DMS153 (cell line): ENCODE data around the gene NCAPG.
"Not testable (repeated sequence)": the region's sequence is repeated elsewhere in the genome, so short reads cannot be mapped to it uniquely, and the experiment has no call there.

ENCODE experiments used
- DNase-seq: peaks from one replicate; lab custom pipeline; 2025; lab: John Stamatoyannopoulos, UW

The NCAPG gene

GRCh38 chr4:17788956-17789355 lies 21.8 kb upstream of the NCAPG start:
- DNase-seq = no peak

- DNase-seq = no peak
Measured at GRCh38 chr4:17794730-17795129, 16.0 kb upstream of the NCAPG start.

DNA sequence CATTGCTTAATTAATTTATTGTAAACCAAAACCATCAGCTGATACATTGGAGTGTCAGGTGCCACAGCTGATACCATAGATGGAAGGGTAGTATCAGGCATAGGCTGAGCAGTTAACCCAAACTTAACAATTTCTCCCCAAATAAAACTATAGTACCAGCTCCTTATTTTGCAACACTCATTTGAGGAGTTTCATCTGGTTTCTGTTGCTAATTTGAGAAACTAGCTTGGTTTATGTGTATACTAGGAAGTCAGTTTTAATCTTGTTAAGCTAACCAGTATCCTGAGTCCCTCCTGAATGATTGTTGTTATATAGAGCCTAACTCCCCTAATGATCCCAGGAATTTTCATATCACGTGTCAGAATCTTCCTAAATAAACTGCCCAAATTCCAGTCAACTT lies 13.0 kb upstream of the NCAPG start:
- no peak for DNase-seq

DNA sequence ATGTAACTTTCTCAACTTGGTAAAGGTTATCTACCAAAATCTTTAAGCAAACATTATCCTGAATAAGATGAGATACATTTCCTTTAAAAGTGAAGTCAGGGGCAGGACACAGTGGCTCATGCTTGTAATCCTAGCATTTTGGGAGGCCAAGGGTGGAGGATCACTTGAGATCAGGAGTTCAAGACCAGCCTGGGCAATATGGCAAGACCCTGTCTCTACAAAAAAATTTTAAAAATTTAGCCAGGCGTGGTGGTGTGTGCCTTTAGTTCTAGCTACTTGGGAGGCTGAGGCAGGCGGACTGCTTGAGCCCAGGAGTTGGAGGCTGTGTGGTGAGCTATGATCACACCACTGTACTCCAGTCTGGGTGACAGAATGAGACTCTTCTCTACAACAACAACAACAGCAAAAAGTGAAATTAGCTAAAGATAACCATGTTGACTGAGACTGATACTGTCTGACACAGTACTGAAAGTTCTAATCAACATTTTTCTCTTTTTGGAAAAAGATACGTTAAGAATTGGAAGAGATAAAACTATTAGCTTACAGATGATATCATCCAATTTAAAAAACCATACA lies 5.1 kb upstream of the NCAPG start:
- DNase-seq = no peak

GRCh38 chr4:17807446-17807845 lies 3.3 kb upstream of the NCAPG start:
- no peak for DNase-seq

DNA sequence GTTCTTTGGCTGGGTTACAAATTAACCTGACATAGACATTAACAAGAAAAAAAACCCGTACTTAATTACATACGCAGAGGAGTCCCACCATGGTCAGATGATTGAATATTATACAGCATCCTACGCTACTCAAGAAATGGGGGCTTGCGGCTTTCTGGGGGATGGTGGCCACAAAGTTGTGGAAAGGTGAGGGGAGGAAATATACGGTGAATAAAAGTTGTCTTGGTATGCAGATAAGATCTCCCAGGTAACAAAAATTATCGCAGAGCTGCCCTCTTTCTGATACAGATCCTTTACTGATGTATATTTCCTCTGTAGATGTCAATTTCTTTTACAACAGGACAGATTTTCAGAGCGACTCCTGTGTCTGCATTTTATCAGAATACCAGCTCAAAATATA lies 1.1 kb upstream of the NCAPG start:
- no peak for DNase-seq

DNA sequence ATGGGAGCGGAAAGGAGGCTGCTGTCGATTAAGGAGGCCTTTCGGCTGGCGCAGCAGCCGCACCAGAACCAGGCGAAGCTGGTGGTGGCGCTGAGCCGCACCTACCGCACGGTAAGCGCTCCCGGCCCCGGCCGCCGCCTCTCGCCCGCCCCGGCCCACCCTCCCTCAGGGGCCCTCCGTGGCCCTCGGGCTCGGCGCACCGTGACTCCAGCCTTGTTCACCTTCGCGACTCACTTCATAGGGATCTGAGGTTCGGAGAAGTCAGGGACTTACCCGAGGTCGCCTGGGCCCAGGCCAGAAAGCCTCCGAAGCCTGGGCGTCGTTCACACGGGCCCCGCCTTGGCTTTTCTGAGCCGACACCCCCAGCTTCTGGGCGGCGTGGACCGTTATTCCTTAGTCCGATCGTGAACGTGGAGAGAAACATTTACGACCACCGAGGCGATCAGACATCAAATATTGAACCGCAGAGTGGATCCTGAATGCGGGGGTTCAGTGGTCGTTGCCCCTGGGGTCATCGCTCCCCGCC lies 362 bp downstream of the NCAPG start:
- DNase-seq = no peak

DNA sequence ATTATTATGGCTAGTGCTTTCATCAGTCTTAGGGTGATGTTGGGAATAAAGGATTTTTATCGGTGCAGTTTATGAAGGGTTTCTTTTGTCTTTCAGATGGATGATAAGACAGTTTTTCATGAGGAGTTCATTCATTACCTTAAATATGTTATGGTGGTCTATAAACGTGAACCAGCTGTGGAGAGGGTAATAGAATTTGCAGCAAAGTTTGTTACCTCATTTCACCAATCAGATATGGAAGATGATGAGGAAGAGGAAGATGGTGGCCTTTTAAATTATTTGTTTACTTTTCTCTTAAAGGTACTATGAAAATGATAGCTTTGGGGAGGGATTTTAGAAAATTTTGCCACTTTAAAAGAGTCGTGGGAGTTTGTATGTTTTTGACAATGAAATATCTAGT lies 1.3 kb downstream of the NCAPG start:
- DNase-seq = no peak

GRCh38 chr4:17812801-17813200 lies 2.0 kb downstream of the NCAPG start:
- DNase-seq = no peak

DNA sequence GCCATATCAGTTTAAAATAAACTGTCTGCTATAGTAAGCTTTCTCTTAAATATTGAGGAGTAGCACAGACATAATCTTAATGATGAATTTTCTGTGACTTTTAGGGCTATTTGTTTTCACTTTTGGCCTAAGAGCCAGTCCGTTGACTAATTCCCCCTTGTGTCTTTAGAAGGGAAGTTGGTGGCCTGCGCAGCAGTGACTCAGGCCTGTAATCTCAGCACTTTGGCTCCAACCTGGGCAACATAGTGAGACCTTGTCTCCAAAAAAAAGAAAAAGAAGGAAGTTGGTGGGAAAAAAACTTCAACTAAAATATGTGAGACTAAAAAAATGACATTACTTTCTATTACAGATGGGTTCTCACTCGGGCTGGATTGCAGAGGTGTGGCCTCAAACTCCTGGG lies 3.4 kb downstream of the NCAPG start:
- DNase-seq = no peak

DNA sequence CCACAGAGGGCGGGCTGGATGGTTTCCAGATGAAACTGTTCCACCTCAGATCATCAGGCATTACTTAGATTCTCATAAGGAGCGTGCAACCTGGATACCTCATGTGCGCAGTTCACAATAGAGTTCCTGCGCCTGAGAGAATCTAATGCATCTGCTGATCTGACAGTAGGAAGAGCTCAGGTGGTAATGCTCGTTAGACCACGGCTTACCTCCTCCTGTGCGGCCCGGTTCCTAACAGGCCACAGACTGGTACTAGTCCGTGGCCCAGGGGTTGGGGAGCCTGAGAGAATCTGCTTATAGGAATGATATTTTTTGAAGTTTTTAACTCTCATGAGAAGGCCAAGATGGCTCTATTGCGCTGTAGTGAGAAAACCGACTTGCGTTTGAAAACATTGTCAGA lies 5.4 kb downstream of the NCAPG start:
- DNase-seq = no peak

GRCh38 chr4:17817027-17817426 lies 6.2 kb downstream of the NCAPG start:
- no peak for DNase-seq

DNA sequence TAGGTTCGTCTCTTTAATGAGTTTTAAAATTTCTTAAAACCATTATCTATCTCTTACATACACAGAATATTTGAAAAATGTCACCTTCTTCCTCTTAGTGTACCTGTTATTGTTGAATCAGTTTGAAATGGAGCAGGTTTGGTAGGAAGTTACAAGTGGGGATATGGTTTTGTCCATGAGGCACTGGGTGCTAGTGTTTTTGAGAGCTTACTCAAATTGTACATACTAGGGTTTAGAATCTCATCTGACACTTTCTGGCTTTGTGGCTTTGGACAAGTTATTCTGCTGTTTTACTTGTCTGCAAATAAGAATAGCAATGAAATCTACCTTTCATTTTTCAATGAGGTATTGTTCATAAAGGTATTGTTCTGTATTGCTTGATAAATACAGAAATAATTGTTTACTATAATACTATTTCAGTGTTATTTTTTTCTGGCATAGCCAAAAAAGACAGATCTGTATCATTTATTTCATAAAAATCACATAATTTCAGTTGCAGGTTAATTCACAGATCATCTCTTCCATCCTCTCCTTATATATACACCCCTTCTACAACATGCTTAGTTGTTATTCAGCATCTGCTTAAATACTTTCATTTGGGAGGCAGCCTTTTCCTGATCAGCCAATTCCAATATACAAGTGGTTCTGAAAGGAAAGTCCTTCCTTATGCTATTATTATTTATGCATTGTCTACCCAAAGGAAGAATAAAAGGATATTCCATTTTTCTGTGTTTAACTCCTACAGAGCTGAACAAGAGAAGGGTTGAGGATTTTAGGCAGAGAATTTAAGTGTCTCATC lies 13.3 kb downstream of the NCAPG start:
- no peak for DNase-seq

- DNase-seq = no peak
Measured at GRCh38 chr4:17846266-17846665, 35.5 kb downstream of the NCAPG start.

GRCh38 chr4:17850295-17850694 lies 39.5 kb downstream of the NCAPG start:
- DNase-seq = not testable (repeated sequence)

- no peak for DNase-seq
Measured at GRCh38 chr4:17851959-17852358, 41.2 kb downstream of the NCAPG start.

DNA sequence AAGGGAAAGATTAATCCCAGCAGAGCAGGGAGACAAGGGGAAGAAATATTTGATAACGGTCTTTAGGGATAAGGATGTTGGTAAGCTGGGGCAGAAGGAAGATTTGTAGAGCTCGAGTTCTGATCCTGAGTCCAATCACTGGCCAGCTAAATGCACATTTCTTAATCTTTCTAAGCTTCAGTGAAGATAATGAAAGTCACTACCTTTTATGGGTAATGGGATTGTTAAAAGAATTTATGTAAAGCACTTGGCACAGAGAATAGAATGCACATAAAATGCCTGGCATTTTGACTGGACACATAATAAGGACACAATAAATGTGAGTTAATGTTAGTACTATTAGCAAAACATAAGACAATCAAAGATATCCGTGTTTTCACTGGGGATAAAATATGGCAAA lies 43.3 kb downstream of the NCAPG start:
- no peak for DNase-seq

DNA sequence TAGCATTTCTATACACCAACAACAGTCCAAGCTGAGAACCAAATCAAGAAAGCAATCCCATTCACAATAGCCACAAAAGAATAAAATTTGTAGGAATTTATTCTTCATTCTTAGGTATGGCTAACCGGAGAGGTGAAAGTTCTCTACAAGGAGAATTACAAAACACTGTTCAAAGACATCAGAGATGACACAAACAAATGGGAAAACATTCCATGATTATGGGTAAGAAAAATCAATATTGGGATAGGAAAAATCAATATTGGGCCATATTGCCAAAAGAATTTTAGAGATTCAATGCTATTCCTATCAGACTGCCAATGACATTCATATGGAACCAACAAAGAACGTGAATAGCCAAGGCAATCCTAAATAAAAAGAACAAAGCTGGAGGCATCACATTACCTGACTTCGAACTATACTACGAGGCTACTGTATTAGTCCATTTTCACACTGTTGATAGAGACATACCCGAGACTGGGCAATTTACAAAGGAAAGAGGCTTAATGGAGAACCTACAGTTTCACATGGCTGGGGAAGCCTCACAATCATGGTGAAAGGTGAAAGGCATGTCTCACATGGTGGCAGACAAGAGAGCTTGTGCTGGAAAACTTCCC lies 49.1 kb downstream of the NCAPG start:
- DNase-seq = no peak

DNA sequence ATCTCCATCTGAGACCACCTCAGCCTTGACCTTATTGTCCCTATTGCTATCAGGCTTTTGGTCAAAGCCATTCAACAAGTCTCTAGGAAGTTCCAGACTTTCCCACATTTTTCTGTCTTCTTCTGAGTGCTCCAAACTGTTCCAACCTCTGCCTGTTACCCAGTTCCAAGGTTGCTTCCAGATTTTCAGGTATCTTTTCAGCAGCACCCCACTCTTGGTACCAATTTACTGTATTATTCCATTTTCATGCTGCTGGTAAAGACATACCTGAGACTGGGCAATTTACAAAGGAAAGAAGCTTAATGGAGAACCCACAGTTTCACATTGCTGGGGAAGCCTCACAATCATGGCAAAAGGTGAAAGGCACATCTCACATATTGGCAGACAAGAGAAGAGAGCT lies 51.1 kb downstream of the NCAPG start:
- DNase-seq = not testable (repeated sequence)

DNA sequence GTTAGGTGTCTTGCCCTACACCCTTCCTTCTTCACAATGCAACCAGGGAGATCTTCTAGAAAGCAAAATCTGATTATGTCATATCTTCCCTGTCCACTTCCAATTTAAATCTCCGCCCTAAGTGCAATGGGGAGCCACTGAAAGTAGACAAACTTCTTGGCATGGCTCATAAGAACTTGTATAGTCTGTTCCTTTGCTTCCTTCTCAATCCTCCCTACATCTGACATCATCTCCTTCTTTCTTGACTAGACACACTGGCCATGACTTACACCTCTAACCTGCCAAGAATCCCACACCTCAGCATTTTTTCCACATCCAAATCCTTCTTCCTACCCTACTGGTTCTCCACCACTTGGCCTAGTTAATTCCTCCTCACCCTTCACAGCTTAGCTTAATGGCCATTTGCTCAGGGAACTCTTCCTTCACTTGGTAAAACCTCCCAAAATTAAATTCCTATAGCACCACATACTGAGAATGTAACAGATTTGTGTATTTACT lies 55.1 kb downstream of the NCAPG start:
- no peak for DNase-seq

DNA sequence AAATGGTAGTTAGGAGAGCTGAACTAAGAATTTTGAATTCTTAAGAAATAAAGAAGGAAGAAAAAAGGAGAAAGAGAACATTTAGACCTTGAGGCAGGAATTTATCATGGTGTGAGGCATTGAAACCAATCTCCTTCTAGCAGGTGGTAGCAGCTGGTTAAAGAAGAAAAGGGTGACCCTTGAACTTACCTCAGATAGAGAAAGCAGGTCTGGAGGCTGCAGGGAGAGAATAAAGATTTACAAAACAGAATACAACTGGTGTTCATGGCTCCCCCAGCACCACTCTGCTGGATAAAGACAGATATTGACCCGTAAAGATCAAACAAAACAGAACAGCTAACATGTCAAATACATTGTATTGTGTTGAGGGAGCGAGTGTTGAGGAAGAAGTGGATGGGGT lies 56.0 kb downstream of the NCAPG start:
- DNase-seq = no peak

- DNase-seq = no peak
Measured at GRCh38 chr4:17867276-17867675, 56.5 kb downstream of the NCAPG start.

GRCh38 chr4:17869327-17869726 lies 58.5 kb downstream of the NCAPG start:
- DNase-seq = no peak
